ENCODE data around the gene RBM38. TPM values are rescaled to one million over a fixed set of nuclear protein-coding genes. Genes with fewer than 3 reads are reported as not detected.

Gene RBM38
- 7.2 and 7.5 TPM in 2 replicates for total RNA-seq

DNA sequence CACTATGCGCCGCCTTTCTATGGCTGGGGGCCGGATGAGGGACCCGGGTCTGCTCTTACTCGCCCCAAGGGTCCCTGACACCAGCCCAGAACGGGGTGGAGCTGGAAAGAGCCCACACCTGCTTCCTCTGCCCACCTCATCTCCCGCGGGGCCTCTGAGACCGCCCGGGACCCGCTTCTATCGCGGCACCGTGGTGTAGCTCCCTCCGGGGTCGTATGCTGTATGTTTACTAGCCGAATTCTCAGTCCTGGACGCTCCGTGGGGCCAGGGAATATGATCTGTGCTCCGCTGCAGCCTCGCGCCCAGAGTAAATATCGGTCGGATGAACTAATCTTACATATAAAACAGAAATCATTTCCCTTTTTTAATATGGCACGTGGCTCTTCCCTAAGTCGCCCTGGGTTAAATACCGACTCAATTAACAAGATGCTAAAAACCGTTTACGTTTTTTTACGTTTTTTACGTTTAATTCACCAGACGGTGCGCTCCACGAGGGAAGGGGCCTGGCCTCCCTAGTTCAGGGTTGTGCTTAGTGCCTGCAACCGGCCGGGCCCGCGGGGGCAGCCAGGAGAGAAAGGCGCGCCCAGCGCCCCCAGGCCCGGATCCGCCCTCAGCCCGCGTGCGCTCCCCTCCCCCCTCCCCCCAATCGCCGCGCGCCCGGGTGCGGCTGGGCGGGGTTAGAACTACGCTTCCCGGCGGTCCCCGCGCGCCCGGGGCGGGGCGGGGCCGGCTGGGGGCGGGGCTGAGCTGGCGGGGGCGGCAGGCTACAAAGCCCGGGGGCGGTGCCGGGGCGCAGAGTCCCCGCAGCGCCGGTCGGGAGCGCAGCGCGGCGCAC is at the start of gene RBM38:
Gene RBM38, plus strand, starts transcription at position 793 of the 835 bp plus-strand sequence. CDS start 186 bp downstream, outside the sequence.

GRCh38 chr20:57351042-57351783 is 40.0 kb upstream of the RBM38 start, which contains the start of gene RAE1:
Gene RAE1 (plus strand): TSS chr20:57351255. CDS start chr20:57354039, 2,784 bp downstream.

Other genes with a start within 250 kb of the RBM38 start
- gene BMP7, start 124.8 kb upstream of the RBM38 start, total RNA-seq: not detected in 2 replicates
- gene SPO11, start 61.6 kb upstream of the RBM38 start, total RNA-seq: not detected in 2 replicates
- 23.9 and 24.7 TPM in 2 replicates for gene RAE1, start 40.1 kb upstream of the RBM38 start, total RNA-seq
- gene CTCFL, start 133.7 kb downstream of the RBM38 start, total RNA-seq: not detected in 2 replicates
- not detected in 2 replicates for gene PCK1, start 169.7 kb downstream of the RBM38 start, total RNA-seq
- gene ZBP1, start 229.0 kb downstream of the RBM38 start, total RNA-seq: under 0.01 TPM in 1 of 2 replicates, not detected in the other

Measured in tracheal epithelial cell (primary cell).